HG02840 (cell line): ENCODE data around the gene NT5C3A.
A peak's percentile ranks its signal among the peaks of the same experiment; 100 is the strongest.
"Not testable (repeated sequence)": the region's sequence is repeated elsewhere in the genome, so short reads cannot be mapped to it uniquely, and the experiment has no call there.

ENCODE experiments used
- ATAC-seq: cut with Tn5 transposase; IDR thresholded peaks from one replicate; pipeline ENCODE4 v1.9.1; 2021; ENCODE audit warnings: mild to moderate bottlenecking, moderate library complexity, moderate number of reproducible peaks; ENCODE audit not compliant: unreplicated experiment, low FRiP score

Gene NT5C3A

DNA sequence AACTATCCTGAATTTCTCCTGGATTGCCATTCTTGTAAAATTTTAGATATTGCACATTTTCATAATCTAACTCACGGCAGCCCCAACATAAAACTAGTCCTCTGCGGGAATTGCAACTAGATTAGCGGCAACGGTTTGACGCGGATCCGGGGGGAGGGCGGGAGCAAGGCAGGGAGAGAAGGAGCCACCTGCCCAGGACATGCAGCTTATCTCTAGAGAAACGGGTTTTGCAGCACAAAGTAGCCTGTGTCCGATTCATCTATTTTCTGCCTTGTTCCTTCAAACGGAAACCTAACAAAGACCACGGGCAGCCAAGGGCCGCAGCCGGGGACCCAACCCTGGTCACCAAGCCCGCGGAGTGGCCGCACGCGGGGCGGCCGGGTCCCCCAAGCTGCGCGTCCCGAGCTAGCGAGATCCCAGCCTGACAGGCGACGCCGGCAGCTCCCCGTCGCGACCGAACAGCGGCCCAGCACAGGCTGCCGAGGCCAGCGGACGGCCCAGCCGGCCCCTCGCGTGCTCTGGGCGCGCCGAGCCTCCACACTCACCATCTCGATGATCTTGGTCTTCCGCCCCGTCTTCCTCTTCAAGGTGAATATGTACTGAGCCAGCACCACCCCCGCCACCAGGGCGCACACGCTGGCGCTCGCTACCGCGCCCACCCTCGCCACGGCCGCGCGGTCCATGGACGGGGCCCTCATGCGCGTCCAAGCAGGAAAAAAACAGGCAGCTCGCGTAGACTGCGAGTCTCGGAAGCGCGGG, at the start of gene NT5C3A:
Gene NT5C3A (minus strand): TSS at position 754 of the 759 bp plus-strand sequence. CDS start 71 bp downstream, at position 683.
- peak; percentile 44 for ATAC-seq

- no peak for ATAC-seq
Observed at GRCh38 chr7:33111614-33112013, 49.0 kb upstream of the NT5C3A start.

DNA sequence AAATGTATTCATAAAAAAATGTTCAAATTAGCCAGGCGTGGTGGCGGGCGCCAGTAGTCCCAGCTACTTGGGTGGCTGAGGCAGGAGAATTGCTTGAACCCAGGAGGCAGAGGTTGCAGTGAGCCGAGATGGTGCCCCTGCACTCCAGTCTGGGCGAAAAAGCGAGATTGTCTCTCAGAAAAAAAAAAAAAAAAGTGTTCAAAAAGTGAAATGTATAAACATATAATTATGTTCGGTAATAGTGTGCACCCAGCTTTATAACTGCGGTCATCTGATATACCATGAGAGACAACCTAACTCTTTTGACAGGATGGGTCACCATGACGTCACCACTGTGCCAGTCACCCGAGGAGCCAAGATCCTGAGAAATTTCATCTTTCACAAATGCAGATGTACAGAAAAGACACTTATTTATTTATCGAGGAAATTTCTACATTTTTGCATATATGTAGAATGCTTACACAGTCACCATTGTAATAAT, 47.2 kb upstream of the NT5C3A start:
- ATAC-seq, result no peak

GRCh38 chr7:33109005-33109757, 46.6 kb upstream of the NT5C3A start, which contains the start of gene RP9:
TSS of gene RP9 (minus strand) at chr7:33109404. CDS start at chr7:33109372, 32 bp downstream.
- peak; percentile 73 for ATAC-seq

DNA sequence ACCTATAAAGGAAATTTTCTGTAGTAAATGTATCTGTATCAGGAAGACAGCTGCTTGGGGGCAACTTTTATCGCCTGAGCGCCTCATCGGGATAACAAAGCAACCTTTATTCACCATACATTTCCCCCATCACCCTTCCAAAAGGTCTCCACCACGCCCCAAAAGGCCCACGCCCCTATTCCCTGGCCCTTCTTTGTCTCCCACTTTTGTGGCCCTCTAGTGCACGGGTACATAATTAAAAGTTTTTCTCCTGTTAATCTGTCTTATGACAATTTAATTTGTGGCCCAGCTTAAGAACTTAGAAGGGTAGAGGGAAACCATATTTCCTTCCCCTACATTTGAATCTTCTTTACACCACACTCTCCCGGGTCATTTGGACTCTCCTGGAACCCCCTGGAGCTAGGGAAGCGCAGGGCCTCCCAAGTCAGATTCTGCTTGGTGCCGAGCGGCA, 46.0 kb upstream of the NT5C3A start:
- peak; percentile 12 for ATAC-seq

GRCh38 chr7:33107136-33108066, 44.8 kb upstream of the NT5C3A start:
- no peak for ATAC-seq

GRCh38 chr7:33101906-33102305, 39.3 kb upstream of the NT5C3A start:
- ATAC-seq, result no peak

- ATAC-seq, result no peak
Observed at GRCh38 chr7:33100770-33101169, 38.2 kb upstream of the NT5C3A start.

GRCh38 chr7:33099154-33099940, 36.8 kb upstream of the NT5C3A start:
- ATAC-seq, result no peak

- not testable (repeated sequence) for ATAC-seq
Observed at GRCh38 chr7:33094745-33095275, 32.2 kb upstream of the NT5C3A start.

- ATAC-seq, result no peak
Observed at GRCh38 chr7:33093266-33093665, 30.7 kb upstream of the NT5C3A start.

DNA sequence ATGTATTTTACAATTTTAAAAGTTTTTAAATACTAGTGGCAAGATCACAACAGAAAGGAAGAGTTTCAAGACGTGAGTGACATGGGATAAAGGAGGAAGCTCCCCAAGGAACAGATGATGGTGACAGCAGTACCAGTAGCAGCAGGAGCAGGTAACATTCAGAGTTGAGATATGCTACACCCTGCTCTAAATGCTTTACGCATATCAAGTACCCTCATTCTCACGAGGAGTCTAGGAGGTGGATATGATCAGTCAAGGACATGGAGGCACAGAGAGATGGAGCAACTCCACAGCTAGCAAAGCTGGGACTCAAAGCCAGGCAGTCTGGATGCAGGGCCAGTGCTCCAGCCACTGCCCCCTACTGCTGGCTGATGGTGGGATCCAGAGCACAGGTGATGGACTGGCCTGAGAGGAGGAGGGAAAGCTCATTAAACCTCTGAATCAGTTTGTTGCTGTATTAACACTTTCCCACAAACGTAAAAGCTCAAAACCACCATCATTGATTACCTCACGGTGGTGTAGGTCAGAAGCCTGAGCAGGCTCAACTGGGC, 29.1 kb upstream of the NT5C3A start:
- ATAC-seq, result no peak

DNA sequence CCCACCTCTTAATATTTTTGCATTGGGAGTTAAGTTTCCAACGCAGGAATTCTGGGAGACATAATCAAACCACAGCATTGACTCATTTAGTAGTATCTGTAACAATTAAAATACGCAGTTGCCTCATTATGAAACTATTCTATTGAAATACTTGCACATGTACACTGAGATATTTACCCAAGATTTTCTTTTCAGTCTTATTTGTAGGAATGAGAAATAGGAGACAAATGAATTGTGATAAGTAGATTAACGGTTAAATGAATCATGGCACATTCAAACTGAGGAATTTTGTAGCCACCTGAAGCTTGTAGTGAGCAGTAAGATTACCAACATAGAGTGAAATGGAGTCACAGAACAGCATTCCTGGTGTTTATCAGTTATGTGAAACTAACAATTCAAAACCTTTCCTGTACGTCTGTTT, 28.5 kb upstream of the NT5C3A start:
- ATAC-seq, result no peak

DNA sequence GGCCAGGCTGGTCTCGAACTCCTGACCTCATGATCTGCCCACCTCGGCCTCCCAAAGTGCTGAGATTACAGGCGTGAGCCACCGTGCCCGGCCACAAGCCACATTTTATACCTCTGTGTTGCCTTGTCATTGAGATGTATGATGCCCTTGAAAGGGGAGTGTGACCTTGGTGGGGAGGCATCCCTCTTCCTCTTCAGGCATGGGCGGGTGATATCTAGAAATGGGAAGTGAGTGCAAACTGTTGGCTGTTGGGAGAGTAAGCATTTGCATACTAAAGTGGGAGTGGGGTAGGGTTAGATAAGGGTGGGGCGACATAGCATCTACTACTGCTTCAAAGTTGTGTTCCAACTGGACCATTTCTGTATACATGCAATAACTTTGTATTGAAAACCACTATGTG, 26.6 kb upstream of the NT5C3A start:
- no peak for ATAC-seq

GRCh38 chr7:33087858-33088257, 25.3 kb upstream of the NT5C3A start:
- ATAC-seq, result no peak

DNA sequence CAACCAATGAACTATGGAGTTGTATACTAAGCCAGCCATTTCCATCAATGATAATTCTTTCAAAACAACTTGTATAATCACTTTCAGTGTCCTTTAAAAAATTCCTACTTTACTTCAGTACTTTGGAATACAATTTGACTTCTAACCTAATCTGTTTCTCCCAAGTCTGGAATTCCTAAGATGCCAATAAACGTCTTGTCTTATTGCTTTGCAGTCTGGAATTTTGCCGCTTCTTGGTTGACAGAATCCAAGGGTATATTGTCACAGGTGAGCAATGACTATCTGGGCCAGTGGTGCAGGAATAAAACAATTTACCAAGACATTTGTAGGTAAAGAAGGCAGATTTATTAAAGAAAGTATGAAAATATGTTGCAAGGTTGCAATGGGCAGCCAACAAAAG, 24.8 kb upstream of the NT5C3A start:
- no peak for ATAC-seq

- ATAC-seq, result no peak
Observed at GRCh38 chr7:33079763-33080690, 17.5 kb upstream of the NT5C3A start.

DNA sequence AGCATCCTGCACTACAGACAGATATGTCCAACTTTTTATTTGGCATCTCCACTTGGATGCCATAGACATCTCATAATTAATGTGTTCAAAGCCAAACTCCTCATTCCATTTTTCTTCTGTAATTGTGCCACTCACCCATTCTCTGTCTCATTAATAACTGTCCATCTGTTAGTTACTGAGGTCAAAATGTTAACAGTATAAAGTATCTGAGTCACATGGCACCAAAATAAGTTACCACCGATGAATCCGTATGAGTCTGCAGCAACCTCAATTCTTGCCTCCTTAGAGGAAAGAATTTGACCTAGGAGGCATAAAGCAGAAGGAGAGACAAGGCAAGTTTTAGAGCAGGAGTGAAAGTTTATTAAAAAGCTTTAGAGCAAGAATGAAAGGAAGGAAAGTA, 16.5 kb upstream of the NT5C3A start:
- no peak for ATAC-seq
